Memory B cell (primary cell): Measurements from ENCODE around the gene MTOR.
"Not testable (repeated sequence)": the region's sequence is repeated elsewhere in the genome, so short reads cannot be mapped to it uniquely, and the experiment has no call there.

ENCODE experiments used
- ATAC-seq: fragments of 150-1000 bp; cut with Tn5 transposase; 2 replicates; pipeline ENCODE4 v1.10.0; 2021; ENCODE audit warnings: low read depth, mild to moderate bottlenecking, moderate library complexity
- DNase-seq, 2 donors: peaks; one replicate each; pipeline ENCODE4 v3.0.0; 2022; ENCODE audit warnings: low spot score in 2 of 2
- H3K27ac Mint-ChIP-seq: one replicate; pipeline ENCODE4 v1.8.0; 2022; ENCODE audit warnings: mild to moderate bottlenecking, moderate library complexity, mixed read lengths
- H3K27me3 Mint-ChIP-seq: one replicate; pipeline ENCODE4 v1.8.0; 2022; ENCODE audit warnings: mixed read lengths
- H3K36me3 Mint-ChIP-seq: one replicate; pipeline ENCODE4 v1.8.0; 2022; ENCODE audit warnings: mild to moderate bottlenecking, mixed read lengths
- H3K4me1 Mint-ChIP-seq: one replicate; pipeline ENCODE4 v1.8.0; 2022; ENCODE audit warnings: mixed read lengths
- H3K4me3 Mint-ChIP-seq: one replicate; pipeline ENCODE4 v1.8.0; 2022; ENCODE audit warnings: mild to moderate bottlenecking, moderate library complexity, mixed read lengths
- H3K9me3 Mint-ChIP-seq: one replicate; pipeline ENCODE4 v1.8.0; 2022; ENCODE audit warnings: mixed read lengths

The MTOR gene

DNA sequence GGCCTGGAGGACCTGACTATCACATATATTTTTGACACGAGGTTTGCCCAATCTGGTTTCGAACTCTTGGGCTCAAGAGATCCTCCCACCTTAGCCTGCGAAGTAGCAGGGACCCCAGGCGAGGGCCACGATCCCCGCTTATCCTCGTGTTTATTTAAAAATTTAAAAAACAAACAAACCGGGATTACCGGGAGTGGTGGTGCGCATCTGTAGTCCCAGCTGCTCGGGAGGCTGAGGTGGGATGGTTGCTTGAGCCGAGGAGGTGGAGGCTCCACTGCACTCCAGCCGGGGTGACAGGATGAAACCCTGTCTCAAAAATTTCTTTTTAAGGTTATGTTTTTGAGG is 162.2 kb downstream of the MTOR start:
- peaks cover 4% of the 10 kb centered on the region for H3K4me1 Mint-ChIP-seq
- peak overlapping the region; percentile 96 for H3K4me3 Mint-ChIP-seq
- no peak for DNase-seq
- no peaks in the 10 kb centered on the region for H3K27me3 Mint-ChIP-seq
- H3K27ac Mint-ChIP-seq: peak overlapping the region; percentile 92
- H3K9me3 Mint-ChIP-seq: no peaks in the 10 kb centered on the region
- ATAC-seq: no peak
- H3K36me3 Mint-ChIP-seq: peaks cover 4% of the 10 kb centered on the region

DNA sequence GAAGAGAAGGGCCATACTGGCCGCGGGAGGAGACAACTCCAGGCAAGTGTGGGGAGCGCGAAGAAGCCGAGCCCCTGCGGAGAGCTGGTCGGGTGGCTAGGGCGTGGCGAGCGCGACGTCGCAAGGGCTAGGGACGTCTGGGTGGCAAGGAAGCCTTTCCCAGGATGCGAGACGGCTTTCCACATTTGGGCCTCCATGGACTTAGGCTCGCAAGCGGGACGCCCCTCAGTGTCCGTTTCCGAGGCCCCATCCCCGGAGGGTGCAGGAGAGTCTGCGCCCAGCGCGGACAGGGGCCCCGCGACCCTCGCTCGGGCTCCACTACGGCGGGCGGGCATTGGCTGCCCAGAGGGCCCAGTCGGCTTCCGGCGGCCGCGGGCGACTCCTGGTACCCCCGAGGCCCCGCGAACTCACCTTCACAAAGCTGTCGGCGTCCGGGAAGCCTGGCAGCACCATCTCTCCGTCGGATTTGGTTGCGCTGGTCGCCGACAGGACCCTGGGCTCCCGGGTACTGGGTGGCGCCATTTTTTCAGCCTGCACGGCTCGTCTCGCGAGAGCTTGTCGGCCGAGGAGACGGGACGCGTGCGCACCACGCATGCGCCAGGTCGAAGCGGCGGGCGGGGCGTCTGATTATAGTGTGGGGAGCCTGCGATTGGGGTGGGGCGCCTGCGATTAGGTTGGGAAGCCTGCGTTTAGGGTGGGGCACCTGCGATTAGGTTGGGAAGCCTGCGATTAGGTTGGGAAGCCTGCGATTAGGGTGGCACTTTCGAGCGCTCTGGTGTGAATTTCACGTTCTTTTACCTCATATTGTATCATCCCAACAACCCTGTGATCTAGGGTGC is 162.8 kb downstream of the MTOR start, which contains the start of gene EXOSC10:
EXOSC10 (minus strand) TSS at position 560 of the 839 bp plus-strand sequence; CDS start at position 522, 38 bp downstream.
- Mint-ChIP-seq H3K9me3 (no peaks in the 10 kb centered on the region), H3K4me3 (peak within 1 kb of the TSS; percentile 96), H3K4me1 (peaks cover 4% of the 10 kb centered on the region), H3K36me3 (peaks cover 2% of the 10 kb centered on the region), H3K27ac (peak within 1 kb of the TSS; percentile 92), H3K27me3 (no peaks in the 10 kb centered on the region)
- peak; percentile 93 to 95 for DNase-seq
- peak; percentile 98 for ATAC-seq

GRCh38 chr1:11098931-11099309 is 163.4 kb downstream of the MTOR start:
- H3K27me3 Mint-ChIP-seq: no peaks in the 10 kb centered on the region
- H3K27ac Mint-ChIP-seq: peak overlapping the region; percentile 92
- ATAC-seq (no peak), DNase-seq (no peak)
- H3K36me3 Mint-ChIP-seq: peaks cover 2% of the 10 kb centered on the region
- peaks cover 4% of the 10 kb centered on the region for H3K4me1 Mint-ChIP-seq
- no peaks in the 10 kb centered on the region for H3K9me3 Mint-ChIP-seq
- H3K4me3 Mint-ChIP-seq: peak overlapping the region; percentile 96

DNA sequence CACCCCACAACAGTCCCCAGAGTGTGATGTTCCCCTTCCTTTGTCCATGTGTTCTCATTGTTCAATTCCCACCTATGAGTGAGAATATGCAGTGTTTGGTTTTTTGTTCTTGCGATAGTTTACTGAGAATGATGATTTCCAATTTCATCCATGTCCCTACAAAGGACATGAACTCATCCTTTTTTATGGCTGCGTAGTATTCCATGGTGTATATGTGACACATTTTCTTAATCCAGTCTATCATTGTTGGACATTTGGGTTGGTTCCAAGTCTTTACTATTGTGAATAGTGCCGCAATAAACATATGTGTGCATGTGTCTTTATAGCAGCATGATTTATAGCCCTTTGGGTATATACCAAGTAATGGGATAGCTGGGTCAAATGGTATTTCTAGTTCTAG is 178.6 kb downstream of the MTOR start:
- not testable (repeated sequence) for H3K9me3 Mint-ChIP-seq, ATAC-seq, H3K4me1 Mint-ChIP-seq, H3K4me3 Mint-ChIP-seq, H3K27me3 Mint-ChIP-seq, DNase-seq, H3K27ac Mint-ChIP-seq
- H3K36me3 Mint-ChIP-seq: peaks cover 30% of the 10 kb centered on the region

- Mint-ChIP-seq H3K4me1 (no peaks in the 10 kb centered on the region), H3K9me3 (no peaks in the 10 kb centered on the region), H3K36me3 (peaks cover 25% of the 10 kb centered on the region), H3K27me3 (no peaks in the 10 kb centered on the region), H3K27ac (no peak overlapping the region), H3K4me3 (no peak overlapping the region)
- DNase-seq (no peak), ATAC-seq (no peak)
Measured at GRCh38 chr1:11080931-11081330, 181.4 kb downstream of the MTOR start.

DNA sequence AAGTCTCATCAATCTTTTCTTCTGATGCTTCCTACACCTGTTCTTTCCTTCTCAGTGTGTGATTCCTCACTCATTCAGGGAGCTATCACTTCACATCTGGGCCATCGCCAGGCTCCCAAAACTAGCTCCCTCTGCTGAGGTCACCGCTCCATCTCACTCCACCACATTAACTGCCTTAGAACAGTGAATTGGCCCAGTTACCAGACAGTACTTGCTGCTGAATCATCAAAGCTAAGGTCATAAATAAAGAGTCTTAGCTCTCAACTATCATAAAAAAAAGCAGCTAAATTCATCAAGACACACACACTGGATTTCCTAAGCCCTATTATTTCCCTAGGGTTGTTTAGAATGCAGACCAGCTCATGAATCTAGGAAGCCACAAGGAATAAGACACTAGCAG is 183.7 kb downstream of the MTOR start:
- no peaks in the 10 kb centered on the region for H3K4me1 Mint-ChIP-seq
- no peaks in the 10 kb centered on the region for H3K9me3 Mint-ChIP-seq
- ATAC-seq (no peak), DNase-seq (no peak)
- no peaks in the 10 kb centered on the region for H3K27me3 Mint-ChIP-seq
- no peak overlapping the region for H3K4me3 Mint-ChIP-seq
- peaks cover 22% of the 10 kb centered on the region for H3K36me3 Mint-ChIP-seq
- peak overlapping the region; percentile 32 for H3K27ac Mint-ChIP-seq

DNA sequence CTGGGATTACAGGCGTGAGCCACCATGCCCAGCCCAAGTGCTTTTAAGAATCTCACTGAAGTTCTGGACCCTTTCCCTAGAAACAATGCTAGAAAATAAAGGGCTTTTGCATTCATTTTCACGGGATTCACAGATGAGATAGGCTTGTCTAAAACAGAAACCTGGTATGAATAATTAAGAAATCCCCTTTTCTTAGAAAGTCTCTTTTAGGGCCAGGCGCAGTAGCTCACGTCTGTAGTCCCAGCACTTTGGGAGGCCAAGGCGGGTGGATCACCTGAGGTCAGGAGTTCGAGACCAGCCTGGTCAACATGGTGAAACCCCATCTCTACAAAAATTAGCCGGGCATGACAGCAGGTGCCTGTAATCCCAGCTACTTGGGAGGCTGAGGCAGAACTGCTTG is 189.0 kb downstream of the MTOR start:
- not testable (repeated sequence) for H3K4me3 Mint-ChIP-seq

GRCh38 chr1:11072216-11072917 is 190.0 kb downstream of the MTOR start:
- no peak overlapping the region for H3K4me3 Mint-ChIP-seq
- ATAC-seq: peak; percentile 50
- no peak for DNase-seq
- H3K9me3 Mint-ChIP-seq: no peaks in the 10 kb centered on the region
- peaks cover 34% of the 10 kb centered on the region for H3K36me3 Mint-ChIP-seq
- H3K27me3 Mint-ChIP-seq: no peaks in the 10 kb centered on the region
- peaks cover 2% of the 10 kb centered on the region for H3K4me1 Mint-ChIP-seq
- peak overlapping the region; percentile 73 for H3K27ac Mint-ChIP-seq

More for the DNA sequence above, 189.0 kb downstream of the MTOR start:
- H3K4me1 Mint-ChIP-seq, H3K27ac Mint-ChIP-seq, H3K27me3 Mint-ChIP-seq, H3K9me3 Mint-ChIP-seq, DNase-seq, ATAC-seq: not testable (repeated sequence)
- H3K36me3 Mint-ChIP-seq: peaks cover 34% of the 10 kb centered on the region

DNA sequence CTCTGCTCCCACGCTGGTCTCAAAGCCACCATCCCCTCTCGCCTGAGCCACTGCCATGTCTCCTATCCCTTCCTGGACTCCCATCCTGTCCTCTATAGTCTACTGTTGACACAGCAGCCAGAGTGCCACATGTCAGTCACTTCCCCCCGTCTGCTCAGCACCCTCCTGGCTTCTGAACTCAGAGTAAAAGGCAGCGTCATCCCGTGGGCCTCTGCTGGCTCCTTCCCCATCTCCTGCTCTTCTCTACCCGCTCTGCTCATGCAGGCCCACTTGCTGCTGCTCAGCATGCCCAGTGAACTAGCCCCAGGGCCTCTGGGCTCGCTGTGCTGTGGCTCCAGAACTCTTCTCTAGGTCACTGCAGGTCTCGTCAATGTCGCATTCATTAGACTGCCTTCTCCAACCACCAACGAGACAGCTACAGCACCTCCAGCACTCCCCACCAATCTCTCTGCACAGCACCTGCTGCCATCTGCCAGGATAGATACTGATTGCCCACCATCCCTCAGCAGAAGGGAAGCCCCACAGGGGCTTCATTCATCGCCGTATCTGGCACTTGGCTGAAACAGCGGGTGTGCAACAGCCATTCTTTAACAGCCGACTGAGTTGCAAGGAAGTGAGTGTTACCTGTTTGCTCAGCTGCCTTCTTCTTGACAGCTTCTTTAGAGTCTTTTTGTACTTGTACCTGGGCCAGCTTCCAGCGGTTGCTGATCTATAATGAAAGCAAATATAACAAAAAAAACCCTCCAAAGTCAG is 190.7 kb downstream of the MTOR start:
- Mint-ChIP-seq H3K27me3 (no peaks in the 10 kb centered on the region), H3K4me3 (no peak overlapping the region), H3K36me3 (peaks cover 32% of the 10 kb centered on the region), H3K9me3 (no peaks in the 10 kb centered on the region), H3K4me1 (peaks cover 2% of the 10 kb centered on the region), H3K27ac (peak overlapping the region; percentile 80)
- ATAC-seq (no peak), DNase-seq (no peak)

DNA sequence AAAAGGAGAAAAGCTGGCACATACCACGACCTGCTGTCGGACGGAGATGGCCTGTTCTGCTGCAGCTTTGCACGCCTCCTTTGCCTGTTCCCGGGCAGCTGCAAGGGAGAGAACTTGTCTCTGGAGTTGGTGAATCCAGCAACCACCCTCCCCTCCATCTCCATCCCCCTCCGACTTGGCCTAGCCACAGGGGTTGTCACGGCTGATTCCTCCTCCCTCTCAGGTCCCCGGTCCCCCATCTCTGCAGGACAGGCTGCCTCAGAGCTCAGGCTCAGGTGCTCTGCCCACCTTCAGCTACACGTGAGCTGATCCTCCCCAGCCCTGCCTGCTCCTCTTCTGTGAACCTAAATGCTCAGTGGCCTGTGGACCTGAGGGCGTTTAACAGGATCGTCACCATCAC is 191.5 kb downstream of the MTOR start:
- H3K4me1 Mint-ChIP-seq: peaks cover 2% of the 10 kb centered on the region
- H3K27me3 Mint-ChIP-seq: no peaks in the 10 kb centered on the region
- peaks cover 30% of the 10 kb centered on the region for H3K36me3 Mint-ChIP-seq
- ATAC-seq (no peak), DNase-seq (no peak)
- no peaks in the 10 kb centered on the region for H3K9me3 Mint-ChIP-seq
- H3K4me3 Mint-ChIP-seq: no peak overlapping the region
- no peak overlapping the region for H3K27ac Mint-ChIP-seq

GRCh38 chr1:11068600-11069473 is 193.5 kb downstream of the MTOR start:
- no peak for DNase-seq
- H3K27ac Mint-ChIP-seq: no peak overlapping the region
- H3K36me3 Mint-ChIP-seq: peaks cover 34% of the 10 kb centered on the region
- no peak overlapping the region for H3K4me3 Mint-ChIP-seq
- H3K27me3 Mint-ChIP-seq: no peaks in the 10 kb centered on the region
- ATAC-seq: no peak
- no peaks in the 10 kb centered on the region for H3K9me3 Mint-ChIP-seq
- peaks cover 2% of the 10 kb centered on the region for H3K4me1 Mint-ChIP-seq

DNA sequence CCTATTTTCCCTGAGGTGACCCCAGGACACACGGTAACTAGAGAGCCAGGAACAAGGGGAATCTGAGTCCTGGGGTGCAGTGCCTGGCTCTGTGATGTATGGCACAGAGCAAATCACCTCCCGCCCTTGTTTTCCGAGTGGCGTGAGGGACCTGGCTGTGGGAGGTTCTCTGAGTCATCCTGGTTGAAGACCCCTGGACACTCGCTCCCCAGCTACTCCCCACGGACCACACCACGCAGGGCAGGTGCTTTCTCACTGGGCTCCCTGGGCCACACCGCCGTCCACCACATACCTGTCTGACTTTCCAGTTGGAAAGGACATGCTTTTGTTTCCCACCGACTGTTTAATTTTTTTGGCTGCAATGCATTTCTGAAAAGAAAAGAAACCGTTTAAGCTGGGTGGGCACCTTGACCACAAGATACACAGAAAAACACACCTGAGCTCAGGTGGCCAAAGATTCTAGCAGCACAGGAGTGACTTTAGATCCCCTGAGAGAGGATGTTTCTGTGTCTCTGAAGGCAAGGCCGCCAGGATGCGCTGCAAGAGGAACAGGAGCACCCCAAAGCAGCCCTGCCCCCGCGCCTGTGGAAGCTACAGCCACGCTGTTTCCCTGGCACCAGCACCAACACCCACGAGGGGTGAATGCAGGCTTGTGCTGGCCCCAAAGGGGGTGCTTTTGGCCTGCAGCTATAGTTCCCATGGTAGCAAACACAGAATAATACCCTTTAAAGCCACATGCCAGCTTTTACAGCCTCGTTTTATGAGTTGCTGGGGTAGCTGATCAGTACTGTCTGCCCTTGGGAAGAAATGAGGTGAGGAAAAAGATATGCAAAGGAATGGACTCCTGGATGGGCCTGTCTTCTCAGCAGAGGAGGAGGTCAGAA is 194.4 kb downstream of the MTOR start:
- Mint-ChIP-seq H3K4me3 (no peak overlapping the region), H3K27ac (no peak overlapping the region), H3K36me3 (peaks cover 34% of the 10 kb centered on the region), H3K9me3 (no peaks in the 10 kb centered on the region), H3K27me3 (no peaks in the 10 kb centered on the region), H3K4me1 (peaks cover 4% of the 10 kb centered on the region)
- ATAC-seq: no peak
- no peak for DNase-seq

DNA sequence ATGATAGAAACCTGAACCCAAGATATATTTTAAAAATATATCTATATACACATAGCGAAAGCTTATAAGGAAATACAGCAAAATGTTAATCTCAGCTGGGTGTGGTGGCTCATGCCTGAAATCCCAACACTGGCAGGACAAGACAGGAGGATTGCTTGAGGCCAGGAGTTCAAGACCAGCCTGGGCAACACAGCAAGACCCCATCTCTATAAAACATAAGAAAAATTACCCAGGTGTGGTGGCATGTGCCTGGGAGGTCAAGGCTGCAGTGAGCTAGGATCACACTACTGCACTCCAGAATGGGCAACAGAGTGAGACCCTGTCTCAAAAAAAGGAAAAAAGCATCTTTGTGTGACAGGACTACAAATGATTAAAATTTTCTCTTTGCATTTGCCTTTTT is 196.6 kb downstream of the MTOR start:
- Mint-ChIP-seq H3K9me3 (no peaks in the 10 kb centered on the region), H3K36me3 (peaks cover 22% of the 10 kb centered on the region), H3K27me3 (no peaks in the 10 kb centered on the region), H3K4me1 (peaks cover 6% of the 10 kb centered on the region), H3K4me3 (no peak overlapping the region), H3K27ac (no peak overlapping the region)
- DNase-seq (no peak), ATAC-seq (no peak)
